Measurements from ENCODE around the gene NFKBIL1.
A peak's percentile ranks its signal among the peaks of the same experiment; 100 is the strongest.
"Not testable (repeated sequence)": the region's sequence is repeated elsewhere in the genome, so short reads cannot be mapped to it uniquely, and the experiment has no call there.

The NFKBIL1 gene

GRCh38 chr6:31580807-31581433 is 33.5 kb downstream of the NFKBIL1 start:
- peak; percentile 85 for DNase-seq (ENCODE audit: low read depth)

- DNase-seq (ENCODE audit: low read depth), result peak; percentile 32
Measured at GRCh38 chr6:31581434-31582229, 34.2 kb downstream of the NFKBIL1 start.

DNA sequence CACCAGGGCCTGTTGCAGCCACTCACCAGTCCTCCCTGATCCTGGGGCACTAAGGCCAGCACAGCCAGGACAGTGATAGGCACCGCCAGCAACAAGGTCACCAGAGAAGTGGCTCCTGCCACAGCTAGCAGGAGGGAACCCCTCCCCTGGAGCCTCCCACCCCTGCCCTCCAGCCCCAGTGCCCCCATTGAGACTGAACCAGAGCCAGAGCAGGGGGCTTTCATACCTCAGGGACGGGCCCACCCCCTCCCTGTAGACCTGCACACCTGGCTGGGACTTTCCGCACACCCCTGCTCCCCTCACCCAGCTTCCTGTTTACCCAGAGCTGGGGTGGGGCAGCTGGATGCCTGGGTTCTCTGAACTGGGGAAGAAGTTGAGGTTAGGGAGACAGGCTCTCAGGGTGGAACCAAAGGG is 34.8 kb downstream of the NFKBIL1 start, which contains the start of gene LTB:
Gene LTB, minus strand, starts transcription at position 195 of the 414 bp plus-strand sequence. Its CDS starts 7 bp downstream, at position 188.
- no peak for DNase-seq (ENCODE audit: low read depth)

- DNase-seq (ENCODE audit: low read depth), result peak; percentile 46
Measured at GRCh38 chr6:31585491-31585890, 38.1 kb downstream of the NFKBIL1 start.

DNA sequence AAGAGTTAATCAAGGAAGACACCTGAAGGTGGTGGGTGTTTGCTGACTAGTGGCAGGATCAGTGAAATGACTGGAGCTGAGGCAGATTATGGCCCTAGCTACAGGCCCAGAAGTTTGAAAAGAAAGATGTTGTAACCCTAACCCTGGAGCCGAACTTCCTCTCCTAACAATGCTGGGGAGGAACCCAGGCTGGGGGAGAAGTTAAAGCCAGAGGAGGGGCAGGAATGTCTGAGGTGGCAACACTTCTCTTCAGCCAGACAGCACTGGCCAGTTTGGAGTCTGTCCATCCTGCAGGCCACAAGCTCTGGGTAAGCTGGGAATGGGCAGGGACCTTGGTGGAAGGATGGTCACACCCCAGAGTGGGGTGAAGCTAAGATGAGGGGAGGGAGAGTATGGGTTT is 38.6 kb downstream of the NFKBIL1 start, which contains the start of gene LST1:
Gene LST1, plus strand, starts transcription at position 270 of the 400 bp plus-strand sequence. CDS start 1,023 bp downstream, outside the sequence.
- no peak for DNase-seq (ENCODE audit: low read depth)

DNA sequence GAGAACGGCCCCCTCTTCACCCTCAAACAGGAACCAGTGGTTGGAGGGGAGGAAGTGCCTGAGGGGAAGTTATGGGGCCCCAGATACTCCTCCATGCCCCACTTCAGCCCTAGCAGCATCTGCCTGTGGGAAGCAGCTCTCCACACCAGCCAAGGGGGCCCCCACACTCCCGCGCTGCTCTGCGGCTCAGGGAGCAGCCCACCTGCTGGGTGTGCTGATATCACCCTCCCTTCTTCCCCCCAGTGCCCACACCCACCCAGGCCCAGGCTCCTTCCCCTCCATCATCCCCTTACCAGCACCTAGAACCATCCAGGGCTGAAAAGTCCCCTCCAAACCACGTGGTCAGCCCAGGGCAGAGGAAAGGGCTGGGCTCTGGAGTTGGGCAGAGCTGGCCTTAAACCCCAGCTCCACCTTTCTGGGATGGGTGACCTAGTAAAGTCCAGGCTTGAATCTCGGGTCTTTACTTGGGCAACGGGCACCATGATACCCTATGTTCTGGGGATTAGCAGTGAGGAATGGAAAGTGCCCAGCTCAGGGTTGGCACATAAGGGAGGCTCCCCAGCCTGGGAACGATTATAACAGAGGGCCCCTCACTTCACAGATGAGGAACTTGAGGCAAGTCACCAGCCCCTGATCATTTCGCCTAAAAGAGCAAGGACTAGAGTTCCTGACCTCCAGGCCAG is 39.3 kb downstream of the NFKBIL1 start:
- DNase-seq (ENCODE audit: low read depth), result no peak

DNA sequence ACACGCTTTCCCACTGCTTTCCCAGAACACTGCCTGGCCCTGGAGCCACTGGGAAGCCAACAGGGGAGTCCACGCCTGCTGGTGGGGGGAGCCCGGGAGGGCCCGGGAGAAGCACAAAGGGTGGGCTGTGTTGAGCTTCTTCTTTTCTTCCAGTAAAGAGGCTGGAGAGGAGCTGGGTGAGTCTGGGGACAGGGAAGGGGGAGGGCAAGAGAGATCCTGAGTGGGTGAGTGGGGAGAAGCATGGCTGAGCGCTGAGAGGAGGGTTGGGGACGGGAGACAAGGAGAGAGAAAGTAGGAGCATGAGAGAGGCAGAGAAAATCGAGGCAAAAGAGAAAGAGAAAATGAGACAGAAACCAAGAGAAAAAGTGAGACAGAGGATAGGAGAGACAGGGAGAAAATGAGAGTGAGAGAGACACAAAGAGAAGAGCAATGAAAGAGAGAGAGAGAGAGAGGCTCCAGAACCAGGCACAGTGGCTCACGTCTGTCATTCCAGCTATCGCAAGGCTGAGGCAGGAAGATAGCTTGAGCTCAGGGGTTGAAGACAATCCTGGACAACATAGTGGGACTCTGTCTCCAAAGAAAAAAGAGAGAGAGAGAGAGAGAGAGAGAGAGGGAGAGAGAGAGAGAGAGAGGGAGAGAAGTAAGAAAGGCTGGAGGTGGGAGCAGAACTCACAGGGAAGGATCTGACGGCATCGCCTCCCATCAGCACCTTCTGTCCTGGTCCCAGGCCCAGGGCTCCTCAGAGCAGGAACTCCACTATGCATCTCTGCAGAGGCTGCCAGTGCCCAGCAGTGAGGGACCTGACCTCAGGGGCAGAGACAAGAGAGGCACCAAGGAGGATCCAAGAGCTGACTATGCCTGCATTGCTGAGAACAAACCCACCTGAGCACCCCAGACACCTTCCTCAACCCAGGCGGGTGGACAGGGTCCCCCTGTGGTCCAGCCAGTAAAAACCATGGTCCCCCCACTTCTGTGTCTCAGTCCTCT is 40.7 kb downstream of the NFKBIL1 start:
- no peak for DNase-seq (ENCODE audit: low read depth)

DNA sequence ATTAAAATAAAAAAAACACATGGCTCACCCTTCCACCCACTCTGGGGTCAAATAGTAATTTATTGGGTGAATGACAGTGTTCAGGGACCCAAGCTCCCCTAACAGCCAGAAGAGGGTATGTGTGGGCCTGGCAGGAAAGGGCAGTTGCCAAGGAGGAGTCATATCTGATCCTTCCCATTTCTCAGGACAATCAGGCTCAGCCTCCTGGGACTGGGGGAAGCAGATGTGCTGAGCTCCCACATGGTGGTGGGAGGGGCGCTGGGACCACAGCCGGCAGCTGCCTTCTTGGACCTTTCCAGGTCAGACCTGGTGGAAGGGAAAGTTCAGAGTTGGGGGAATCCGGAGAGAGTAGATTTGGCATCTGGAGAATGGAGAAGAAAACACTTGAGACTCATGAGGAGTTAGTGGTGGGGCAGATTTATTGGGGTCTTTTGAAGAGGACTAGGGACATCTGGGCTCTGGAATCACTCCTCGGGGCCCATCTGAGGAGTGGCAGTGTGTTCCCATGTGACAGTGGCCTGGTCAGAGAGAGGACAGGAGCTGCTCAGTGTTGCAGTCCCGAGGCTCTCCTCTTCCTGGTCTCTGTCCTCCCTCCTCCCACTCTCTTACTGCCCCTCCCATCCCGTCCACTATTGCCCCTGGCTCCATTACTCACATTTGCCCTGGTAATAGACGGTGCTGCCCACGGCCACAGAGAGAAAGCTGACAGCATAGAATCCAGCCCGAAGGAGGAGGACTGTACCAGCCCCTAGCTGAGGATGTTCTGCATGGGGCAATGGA is 41.7 kb downstream of the NFKBIL1 start:
- no peak for DNase-seq (ENCODE audit: low read depth)

DNA sequence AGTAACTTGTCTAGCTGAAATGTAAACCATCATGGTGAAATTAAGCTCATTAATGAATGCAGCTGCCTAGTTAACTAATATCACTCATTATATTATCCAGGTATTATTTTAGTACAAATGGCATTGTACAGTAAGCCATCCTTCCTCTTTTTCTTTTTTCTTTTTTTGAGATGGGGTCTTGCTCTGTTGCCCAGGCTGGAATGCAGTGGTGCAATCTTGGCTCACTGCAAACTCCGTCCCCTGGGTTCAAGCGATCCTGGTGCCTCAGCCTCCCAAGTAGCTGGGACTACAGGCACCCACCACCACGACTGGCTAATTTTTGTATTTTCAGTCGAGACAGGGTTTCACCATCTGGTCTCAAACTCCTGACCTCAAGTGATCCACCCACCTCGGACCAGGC is 43.3 kb downstream of the NFKBIL1 start:
- DNase-seq (ENCODE audit: low read depth), result not testable (repeated sequence)

- no peak for DNase-seq (ENCODE audit: low read depth)
Measured at GRCh38 chr6:31592396-31592771, 45.0 kb downstream of the NFKBIL1 start.

GRCh38 chr6:31597006-31597405 is 49.6 kb downstream of the NFKBIL1 start:
- peak; percentile 71 for DNase-seq (ENCODE audit: low read depth)

GRCh38 chr6:31607317-31607716 is 59.9 kb downstream of the NFKBIL1 start:
- DNase-seq (ENCODE audit: low read depth), result no peak
